Activated naive CD8-positive, alpha-beta T cell treated with anti-CD3 and anti-CD28 coated beads, Interleukin-2, amount 50 U/mL, for 24 hours (primary cell): ENCODE data around the gene SCAMP4.
"Not testable (repeated sequence)": the region's sequence is repeated elsewhere in the genome, so short reads cannot be mapped to it uniquely, and the experiment has no call there.

Experiments
- ATAC-seq: fragments of 150-1000 bp; cut with Tn5 transposase; one replicate; pipeline ENCODE4 v1.10.0; 2021
- DNase-seq: peaks from one replicate; pipeline ENCODE4 v3.0.0; 2021
- H3K27ac Mint-ChIP-seq: one replicate; pipeline ENCODE4 v1.8.0; 2021; ENCODE audit warnings: mild to moderate bottlenecking, mixed read lengths
- H3K27me3 Mint-ChIP-seq: one replicate; pipeline ENCODE4 v1.8.0; 2021; ENCODE audit warnings: mixed read lengths
- H3K36me3 Mint-ChIP-seq: one replicate; pipeline ENCODE4 v1.8.0; 2021; ENCODE audit warnings: low read depth, mixed read lengths
- H3K4me1 Mint-ChIP-seq: one replicate; pipeline ENCODE4 v1.8.0; 2021; ENCODE audit warnings: mixed read lengths
- H3K4me3 Mint-ChIP-seq: one replicate; pipeline ENCODE4 v1.8.0; 2021; ENCODE audit warnings: mild to moderate bottlenecking, moderate library complexity, mixed read lengths
- H3K9me3 Mint-ChIP-seq: one replicate; pipeline ENCODE4 v1.8.0; 2021; ENCODE audit warnings: mixed read lengths

SCAMP4 gene

GRCh38 chr19:1875265-1875645, 29.9 kb upstream of the SCAMP4 start:
- not testable (repeated sequence) for DNase-seq, ATAC-seq, H3K27me3 Mint-ChIP-seq, H3K9me3 Mint-ChIP-seq
- Mint-ChIP-seq H3K4me1 (peaks cover 24% of the 10 kb centered on the region), H3K36me3 (peaks cover 16% of the 10 kb centered on the region), H3K27ac (peak overlapping the region; percentile 95), H3K4me3 (peak overlapping the region; percentile 98)

- peak; percentile 93 for ATAC-seq
These were observed 29.3 kb upstream of the SCAMP4 start for GRCh38 chr19:1875646-1876495.

GRCh38 chr19:1876496-1877279, 28.5 kb upstream of the SCAMP4 start:
- peak; percentile 14 for ATAC-seq
- not testable (repeated sequence) for DNase-seq, H3K9me3 Mint-ChIP-seq, H3K27me3 Mint-ChIP-seq
- Mint-ChIP-seq H3K36me3 (peaks cover 14% of the 10 kb centered on the region), H3K4me3 (peak overlapping the region; percentile 98), H3K27ac (peak overlapping the region; percentile 95), H3K4me1 (peaks cover 24% of the 10 kb centered on the region)

More at GRCh38 chr19:1875646-1876495, 29.3 kb upstream of the SCAMP4 start:
- peaks cover 24% of the 10 kb centered on the region for H3K4me1 Mint-ChIP-seq
- H3K27ac Mint-ChIP-seq = peak overlapping the region; percentile 95
- peaks cover 14% of the 10 kb centered on the region for H3K36me3 Mint-ChIP-seq
- H3K4me3 Mint-ChIP-seq = peak overlapping the region; percentile 98
- no peaks in the 10 kb centered on the region for H3K9me3 Mint-ChIP-seq
- no peaks in the 10 kb centered on the region for H3K27me3 Mint-ChIP-seq
- DNase-seq = peak; percentile 92

GRCh38 chr19:1877280-1877660, 27.9 kb upstream of the SCAMP4 start:
- ATAC-seq, H3K4me3 Mint-ChIP-seq, H3K27ac Mint-ChIP-seq, H3K9me3 Mint-ChIP-seq, DNase-seq, H3K27me3 Mint-ChIP-seq: not testable (repeated sequence)
- Mint-ChIP-seq H3K4me1 (peaks cover 28% of the 10 kb centered on the region), H3K36me3 (peaks cover 14% of the 10 kb centered on the region)

GRCh38 chr19:1878583-1878982, 26.6 kb upstream of the SCAMP4 start:
- not testable (repeated sequence) for H3K9me3 Mint-ChIP-seq, H3K27ac Mint-ChIP-seq, H3K27me3 Mint-ChIP-seq, DNase-seq, H3K4me3 Mint-ChIP-seq, ATAC-seq
- H3K36me3 Mint-ChIP-seq = peaks cover 14% of the 10 kb centered on the region
- peaks cover 39% of the 10 kb centered on the region for H3K4me1 Mint-ChIP-seq

- H3K27me3 Mint-ChIP-seq, ATAC-seq, H3K27ac Mint-ChIP-seq, H3K9me3 Mint-ChIP-seq, DNase-seq, H3K4me3 Mint-ChIP-seq, H3K36me3 Mint-ChIP-seq: not testable (repeated sequence)
- peaks cover 35% of the 10 kb centered on the region for H3K4me1 Mint-ChIP-seq
These were observed 25.2 kb upstream of the SCAMP4 start for GRCh38 chr19:1879982-1880381.

GRCh38 chr19:1880611-1881392, 24.4 kb upstream of the SCAMP4 start:
- Mint-ChIP-seq H3K9me3 (no peaks in the 10 kb centered on the region), H3K27ac (no peak overlapping the region), H3K27me3 (no peaks in the 10 kb centered on the region), H3K36me3 (peaks cover 3% of the 10 kb centered on the region), H3K4me3 (peak overlapping the region; percentile 51), H3K4me1 (peaks cover 36% of the 10 kb centered on the region)
- ATAC-seq (no peak), DNase-seq (no peak)

- Mint-ChIP-seq H3K4me3 (peak overlapping the region; percentile 92), H3K27ac (peak overlapping the region; percentile 89), H3K4me1 (peaks cover 33% of the 10 kb centered on the region)
- H3K36me3 Mint-ChIP-seq, H3K27me3 Mint-ChIP-seq, H3K9me3 Mint-ChIP-seq, ATAC-seq, DNase-seq: not testable (repeated sequence)
These were observed 23.7 kb upstream of the SCAMP4 start for GRCh38 chr19:1881393-1882088.

- Mint-ChIP-seq H3K27ac (peak overlapping the region; percentile 89), H3K4me3 (peak overlapping the region; percentile 92), H3K9me3 (no peaks in the 10 kb centered on the region), H3K4me1 (peaks cover 33% of the 10 kb centered on the region), H3K27me3 (no peaks in the 10 kb centered on the region), H3K36me3 (peaks cover 3% of the 10 kb centered on the region)
- peak; percentile 68 for DNase-seq
- ATAC-seq = peak; percentile 51
These were observed 23.0 kb upstream of the SCAMP4 start for GRCh38 chr19:1882089-1882785.

- Mint-ChIP-seq H3K27me3 (no peaks in the 10 kb centered on the region), H3K4me3 (peak overlapping the region; percentile 92), H3K36me3 (peaks cover 3% of the 10 kb centered on the region), H3K9me3 (no peaks in the 10 kb centered on the region), H3K4me1 (peaks cover 33% of the 10 kb centered on the region), H3K27ac (peak overlapping the region; percentile 89)
- no peak for ATAC-seq
- DNase-seq = no peak
These were observed 22.2 kb upstream of the SCAMP4 start for GRCh38 chr19:1882786-1883692.

GRCh38 chr19:1883784-1884183, 21.4 kb upstream of the SCAMP4 start:
- Mint-ChIP-seq H3K4me3 (peak overlapping the region; percentile 92), H3K9me3 (no peaks in the 10 kb centered on the region), H3K27me3 (no peaks in the 10 kb centered on the region), H3K4me1 (peaks cover 33% of the 10 kb centered on the region), H3K36me3 (peaks cover 3% of the 10 kb centered on the region), H3K27ac (peak overlapping the region; percentile 89)
- DNase-seq = no peak
- ATAC-seq = peak; percentile 31

- peaks cover 3% of the 10 kb centered on the region for H3K36me3 Mint-ChIP-seq
- H3K27me3 Mint-ChIP-seq = no peaks in the 10 kb centered on the region
- peaks cover 33% of the 10 kb centered on the region for H3K4me1 Mint-ChIP-seq
- ATAC-seq (peak; percentile 21), DNase-seq (no peak)
- H3K9me3 Mint-ChIP-seq = no peaks in the 10 kb centered on the region
- H3K27ac Mint-ChIP-seq = peak overlapping the region; percentile 89
- H3K4me3 Mint-ChIP-seq = peak overlapping the region; percentile 92
These were observed 20.9 kb upstream of the SCAMP4 start for GRCh38 chr19:1884291-1884718.
